ENCODE results near the gene ADIPOR2. TPM values are rescaled to one million over a fixed set of nuclear protein-coding genes. Genes with fewer than 3 reads are reported as not detected.

Gene ADIPOR2
- total RNA-seq, 1 experiment from 2014 or later, result 45.3 TPM

DNA sequence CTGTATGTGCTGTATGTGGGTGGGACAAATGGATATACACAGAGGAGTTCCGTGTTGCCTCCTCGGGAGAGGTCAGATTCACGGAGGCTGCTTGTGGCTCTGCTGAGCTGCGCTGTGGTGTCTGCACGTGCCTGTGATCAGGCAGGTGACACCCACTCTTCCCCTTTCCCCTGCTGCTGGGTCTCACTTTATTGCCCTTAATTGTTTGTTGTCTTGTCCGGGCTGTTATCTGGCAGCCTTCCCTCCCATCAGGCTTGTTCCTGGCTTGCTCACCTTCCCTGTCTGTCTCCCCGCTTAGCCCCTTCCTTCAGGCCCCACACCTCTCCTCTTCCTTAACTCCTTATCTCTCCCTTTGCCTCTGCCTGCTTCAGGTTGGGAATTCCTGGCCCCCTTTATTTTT is 48.4 kb upstream of the ADIPOR2 start:
- H3K4me3 Mint-ChIP-seq, result no peak overlapping the region
- H3K36me3 Mint-ChIP-seq (ENCODE audit: insufficient read depth in 1 of 3, low read depth in 3 of 3), result no peaks in the 10 kb centered on the region
- no peak overlapping the region for H3K14ac ChIP-seq (ENCODE audit: insufficient read depth, low read length)
- no peak overlapping the region for H3T11ph ChIP-seq (ENCODE audit: low read length)
- H3K18ac ChIP-seq (ENCODE audit: insufficient read length, low read depth, low read length), result no peak overlapping the region
- no peak overlapping the region for H3K4ac ChIP-seq (ENCODE audit: low read depth, low read length)
- no peaks in the 10 kb centered on the region for H3K27me3 ChIP-seq (ENCODE audit: insufficient read depth, low read length)
- H3K9me3 ChIP-seq (ENCODE audit: control insufficient read depth, low read depth, low read length), result no peaks in the 10 kb centered on the region
- no peak overlapping the region for H2BK12ac ChIP-seq (ENCODE audit: insufficient read length, low read depth, low read length)
- no peak overlapping the region for H3K27ac ChIP-seq (ENCODE audit: insufficient read length, low read depth, low read length)
- H3K9me3 Mint-ChIP-seq, result no peaks in the 10 kb centered on the region
- H4K8ac ChIP-seq (replicated peaks; ENCODE audit: insufficient read length, low read depth, low read length), result no peak overlapping the region
- no peak for DNase-seq
- H3K27ac Mint-ChIP-seq, result no peak overlapping the region
- no peak overlapping the region for H4K91ac ChIP-seq (ENCODE audit: insufficient read length, low read depth, low read length)
- H2BK20ac ChIP-seq (ENCODE audit: low read depth, low read length, poor library complexity, severe bottlenecking), result no peak overlapping the region
- no peak overlapping the region for H2BK15ac ChIP-seq (ENCODE audit: low read depth, low read length)
- H4K5ac ChIP-seq (ENCODE audit: insufficient read length, low read depth, low read length), result no peak overlapping the region
- no peaks in the 10 kb centered on the region for H3K79me1 ChIP-seq (ENCODE audit: insufficient read depth, low read depth, low read length, poor library complexity, severe bottlenecking)
- peaks cover 2 to 16% of the 10 kb centered on the region in 2 experiments; a peak in 3 of 4 replicates for H3K4me1 Mint-ChIP-seq
- no peak overlapping the region for H3K9ac ChIP-seq (ENCODE audit: extremely low read depth, insufficient read length, low read length)
- no peak overlapping the region for H2BK120ac ChIP-seq (ENCODE audit: low read depth, low read length, poor library complexity, severe bottlenecking)
- H2BK5ac ChIP-seq (ENCODE audit: insufficient read length, low read length), result no peak overlapping the region
- no peaks in the 10 kb centered on the region for H3K4me1 ChIP-seq (ENCODE audit: insufficient read depth, low read length)
- peaks cover 4% of the 10 kb centered on the region for H3K27me3 Mint-ChIP-seq (ENCODE audit: low read depth)
- no peaks in the 10 kb centered on the region for H3K23me2 ChIP-seq (ENCODE audit: insufficient read length, low read depth, low read length, poor library complexity, severe bottlenecking)
- no peak overlapping the region for H3K56ac ChIP-seq (ENCODE audit: insufficient read length, low read depth, low read length)
- H3K4me2 ChIP-seq (ENCODE audit: insufficient read depth, insufficient read length, low read length), result no peak overlapping the region
- no CpG with 5 or more reads among the region's 7 CpGs for WGBS (ENCODE audit: extremely low coverage, insufficient read length, low lambda C conversion rate)
- TF ChIP-seq, protein P1, sequence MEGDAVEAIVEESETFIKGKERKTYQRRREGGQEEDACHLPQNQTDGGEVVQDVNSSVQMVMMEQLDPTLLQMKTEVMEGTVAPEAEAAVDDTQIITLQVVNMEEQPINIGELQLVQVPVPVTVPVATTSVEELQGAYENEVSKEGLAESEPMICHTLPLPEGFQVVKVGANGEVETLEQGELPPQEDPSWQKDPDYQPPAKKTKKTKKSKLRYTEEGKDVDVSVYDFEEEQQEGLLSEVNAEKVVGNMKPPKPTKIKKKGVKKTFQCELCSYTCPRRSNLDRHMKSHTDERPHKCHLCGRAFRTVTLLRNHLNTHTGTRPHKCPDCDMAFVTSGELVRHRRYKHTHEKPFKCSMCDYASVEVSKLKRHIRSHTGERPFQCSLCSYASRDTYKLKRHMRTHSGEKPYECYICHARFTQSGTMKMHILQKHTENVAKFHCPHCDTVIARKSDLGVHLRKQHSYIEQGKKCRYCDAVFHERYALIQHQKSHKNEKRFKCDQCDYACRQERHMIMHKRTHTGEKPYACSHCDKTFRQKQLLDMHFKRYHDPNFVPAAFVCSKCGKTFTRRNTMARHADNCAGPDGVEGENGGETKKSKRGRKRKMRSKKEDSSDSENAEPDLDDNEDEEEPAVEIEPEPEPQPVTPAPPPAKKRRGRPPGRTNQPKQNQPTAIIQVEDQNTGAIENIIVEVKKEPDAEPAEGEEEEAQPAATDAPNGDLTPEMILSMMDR (conservative IDR thresholded peaks at IDR 0.05), result no peak
- no peak overlapping the region for H2AFZ ChIP-seq (ENCODE audit: low read length)
- no peaks in the 10 kb centered on the region for H3K79me2 ChIP-seq (ENCODE audit: insufficient read depth, low read length)
- H2AK5ac ChIP-seq (ENCODE audit: insufficient read length, low read length), result no peak overlapping the region
- no peak overlapping the region for H3K23ac ChIP-seq (ENCODE audit: insufficient read length, low read depth, low read length)
- H4K20me1 ChIP-seq (ENCODE audit: control insufficient read depth, insufficient read depth, insufficient read length), result peaks cover 2% of the 10 kb centered on the region
